ENCODE data around the gene SHD. TPM values are rescaled to one million over a fixed set of nuclear protein-coding genes. Genes with fewer than 3 reads are reported as not detected.

Gene SHD
- total and polyA plus RNA-seq, 2 of the 4 experiments (the other 2 are of a cell fraction), result not detected

- no peak for ATAC-seq (ENCODE audit: low read depth)
- Histone ChIP-seq H2BK15ac (ENCODE audit: low read depth, low read length) (no peak overlapping the region), H3K4ac (ENCODE audit: low read depth, low read length) (no peak overlapping the region), H2AFZ (replicated peaks; ENCODE audit: low read length, poor library complexity) (no peak overlapping the region), H2BK5ac (ENCODE audit: low read depth, low read length, poor library complexity, severe bottlenecking) (no peak overlapping the region), H3K9me3 (ENCODE audit: control insufficient read depth, insufficient read depth, low read length) (no peaks in the 10 kb centered on the region), H2BK20ac (ENCODE audit: low read depth, low read length) (no peak overlapping the region), H3K9ac (ENCODE audit: low read depth, low read length) (no peak overlapping the region), H2BK120ac (ENCODE audit: low read depth, low read length) (no peak overlapping the region), H3K4me3 (ENCODE audit: insufficient read depth, low read depth, low read length) (no peak overlapping the region), H3K36me3 (ENCODE audit: control insufficient read depth, insufficient read depth, low read length) (no peaks in the 10 kb centered on the region), H2AK9ac (replicated peaks; ENCODE audit: low read depth, low read length, poor library complexity) (peak overlapping the region; percentile 8), H3K14ac (replicated peaks; ENCODE audit: low read depth, low read length) (no peak overlapping the region), H4K91ac (ENCODE audit: insufficient read depth, low read depth, low read length) (no peak overlapping the region), H3K27me3 (ENCODE audit: control insufficient read depth, insufficient read depth, low read length) (peaks cover 20% of the 10 kb centered on the region), H3K4me1 (ENCODE audit: control insufficient read depth, insufficient read depth, low read length) (no peaks in the 10 kb centered on the region), H4K20me1 (ENCODE audit: insufficient read depth, low read length) (no peaks in the 10 kb centered on the region), H3K27ac (ENCODE audit: insufficient read depth, low read length) (no peak overlapping the region), H4K8ac (ENCODE audit: low read depth in 2 of 2, low read length in 2 of 2) (no peak overlapping the region), H3K4me2 (ENCODE audit: low read depth, low read length) (no peak overlapping the region), H4K5ac (ENCODE audit: low read depth, low read length) (no peak overlapping the region), H3K23ac (ENCODE audit: low read depth, low read length) (no peak overlapping the region), H3K9me1 (ENCODE audit: insufficient read depth, low read length) (no peaks in the 10 kb centered on the region), H3K18ac (ENCODE audit: low read depth, low read length) (no peak overlapping the region), H3K79me1 (ENCODE audit: low read depth in 1 of 2, low read length in 2 of 2) (no peaks in the 10 kb centered on the region), H2AK5ac (ENCODE audit: low read depth, low read length) (no peak overlapping the region), H3K56ac (ENCODE audit: extremely low read depth, insufficient read depth, low read length) (no peak overlapping the region)
- TF ChIP-seq RCOR1 (IDR thresholded peaks at IDR 0.05; ENCODE audit: insufficient replicate concordance, low read length) (no peak), BHLHE40 (IDR thresholded peaks at IDR 0.05; ENCODE audit: low read depth, low read length) (no peak), MXI1 (IDR thresholded peaks at IDR 0.05; ENCODE audit: borderline replicate concordance, low read depth, low read length) (no peak)
- dilution Hi-C loops (cut with HindIII; ENCODE audit: low sequenced_read_pairs, unreplicated experiment) (no loop called here), intact Hi-C loops (cut with micrococcal nuclease) (no loop called here), in situ Hi-C loops (cut with MboI; ENCODE audit: low sequenced_read_pairs) (no loop called here)
- POLR2A ChIA-PET (ENCODE audit: unreplicated experiment), result no interaction called here
- no peak for DNase-seq
- CTCF ChIA-PET, result interaction anchor here (0.6 kb wide), 1 partner anchor 153 kb away, joined by 3 read pairs; no protein-coding TSS in a partner anchor
- BruUV-seq (replicated peaks), result no TSS peak
- WGBS, 2 experiments (ENCODE audit: extremely low coverage in 2 of 2, insufficient read length in 1 of 2), result 70% methylated on average over 9 of the region's 16 CpGs; no CpG with 5 or more reads in 1 of the 2 experiments
Measured at GRCh38 chr19:4288091-4288777, 9.2 kb downstream of the SHD start.
